GM18867 (cell line): ENCODE results near the gene FRAS1.
"Not testable (repeated sequence)": the region's sequence is repeated elsewhere in the genome, so short reads cannot be mapped to it uniquely, and the experiment has no call there.

Source experiments
- ATAC-seq: cut with Tn5 transposase; IDR thresholded peaks from one replicate; pipeline ENCODE4 v1.9.1; 2021; ENCODE audit warnings: mild to moderate bottlenecking, moderate library complexity; ENCODE audit not compliant: unreplicated experiment

The FRAS1 gene

GRCh38 chr4:78424461-78424860 is 367.3 kb downstream of the FRAS1 start:
- ATAC-seq, result no peak

- no peak for ATAC-seq
Measured at GRCh38 chr4:78426972-78427371, 369.8 kb downstream of the FRAS1 start.

DNA sequence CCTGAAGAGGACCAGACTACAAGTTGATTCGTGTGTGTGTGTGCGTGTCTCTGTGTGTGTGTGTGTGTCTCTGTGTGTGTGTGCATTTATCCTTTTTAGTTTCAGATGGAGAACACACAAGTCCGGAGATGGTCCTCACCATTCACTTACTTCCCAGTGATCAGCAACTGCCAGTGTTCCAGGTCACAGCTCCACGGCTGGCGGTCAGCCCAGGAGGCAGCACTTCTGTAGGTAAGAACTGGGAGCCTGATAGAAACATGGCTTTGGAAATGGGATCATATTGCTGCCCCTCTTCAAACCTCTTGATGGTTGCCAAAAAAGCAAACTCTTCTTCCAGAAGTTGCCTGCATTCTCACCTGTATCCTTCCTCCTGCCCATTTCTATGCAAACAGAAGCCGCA is 371.9 kb downstream of the FRAS1 start:
- no peak for ATAC-seq

GRCh38 chr4:78432896-78433295 is 375.8 kb downstream of the FRAS1 start:
- no peak for ATAC-seq

- ATAC-seq, result no peak
Measured at GRCh38 chr4:78437608-78438088, 380.5 kb downstream of the FRAS1 start.

GRCh38 chr4:78439328-78439727 is 382.2 kb downstream of the FRAS1 start:
- ATAC-seq, result no peak

DNA sequence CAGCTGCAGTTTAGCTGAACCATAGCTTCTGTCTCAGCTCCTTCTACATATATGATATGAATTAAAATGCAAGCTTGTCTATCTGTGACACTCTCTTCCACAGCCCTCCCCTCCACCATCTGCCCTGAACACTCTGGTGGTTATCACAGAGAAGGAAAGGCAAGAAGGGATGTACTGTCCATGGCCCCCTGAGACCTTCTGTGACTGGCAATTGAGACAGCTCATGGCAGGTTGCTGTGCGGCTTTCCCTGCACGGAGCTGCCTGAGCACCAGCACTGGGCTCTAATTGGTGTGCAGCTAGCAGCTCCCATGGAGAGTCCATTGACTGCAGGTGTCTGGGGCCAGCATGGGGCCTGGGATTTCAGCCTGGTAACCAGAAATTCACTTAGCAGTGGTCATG is 384.6 kb downstream of the FRAS1 start:
- no peak for ATAC-seq

GRCh38 chr4:78446619-78447018 is 389.5 kb downstream of the FRAS1 start:
- no peak for ATAC-seq

DNA sequence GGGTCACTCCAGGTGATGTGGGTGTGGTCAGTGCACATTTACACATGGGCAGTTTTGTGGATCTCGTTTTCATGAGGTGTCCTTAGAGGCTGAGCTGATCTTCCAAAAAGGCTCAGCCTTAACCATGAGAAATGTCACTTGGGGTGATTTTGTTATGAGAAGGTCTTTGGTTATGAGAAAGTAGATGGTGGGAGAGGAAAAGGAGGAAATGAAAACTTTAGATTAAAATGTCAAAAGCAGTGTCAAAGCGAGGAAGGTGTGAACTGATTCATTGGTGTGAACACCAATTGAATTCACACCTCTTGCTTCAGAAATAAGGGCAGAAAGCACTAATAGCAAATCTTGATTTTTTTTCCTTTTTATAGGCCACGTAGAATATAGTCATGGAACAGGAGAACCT is 394.3 kb downstream of the FRAS1 start:
- no peak for ATAC-seq

GRCh38 chr4:78454016-78454415 is 396.9 kb downstream of the FRAS1 start:
- ATAC-seq, result no peak

DNA sequence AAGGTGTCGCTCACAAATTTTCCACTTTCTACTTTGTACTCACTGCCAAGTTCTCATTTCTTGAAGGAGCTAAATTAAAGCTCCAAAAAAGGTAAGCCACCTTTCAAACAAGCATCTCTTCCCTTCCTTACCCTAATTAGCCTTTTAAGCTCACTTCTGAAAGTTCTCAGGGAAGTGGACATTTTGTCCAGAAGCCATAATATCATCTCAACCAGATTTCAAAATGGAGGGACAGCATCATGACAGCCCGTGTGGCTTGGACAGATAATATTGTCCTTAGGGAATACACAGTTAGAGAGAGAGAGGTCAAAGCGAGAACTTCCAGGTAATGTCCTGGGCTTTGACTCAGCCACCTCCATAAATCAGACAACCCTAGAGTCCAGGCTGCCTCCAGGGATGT is 400.6 kb downstream of the FRAS1 start:
- ATAC-seq, result no peak

DNA sequence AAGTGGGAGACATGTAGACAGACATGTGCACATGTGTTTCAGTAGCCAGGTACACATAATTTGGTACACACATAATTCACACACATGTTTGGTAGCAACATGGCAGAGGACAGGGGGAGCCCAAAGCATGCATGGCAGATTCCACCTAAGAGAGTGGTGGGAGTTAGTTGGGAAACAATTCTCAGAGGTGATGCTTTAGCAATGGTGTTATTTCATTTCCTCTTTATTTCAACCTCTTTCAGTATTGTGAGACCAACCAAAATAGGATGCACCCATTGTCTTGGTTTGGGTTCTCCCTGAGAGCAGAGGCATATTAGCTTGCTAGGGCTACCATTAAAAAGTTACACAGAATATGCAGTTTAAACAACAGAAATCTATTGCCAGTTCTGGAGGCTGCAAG is 402.2 kb downstream of the FRAS1 start:
- no peak for ATAC-seq

DNA sequence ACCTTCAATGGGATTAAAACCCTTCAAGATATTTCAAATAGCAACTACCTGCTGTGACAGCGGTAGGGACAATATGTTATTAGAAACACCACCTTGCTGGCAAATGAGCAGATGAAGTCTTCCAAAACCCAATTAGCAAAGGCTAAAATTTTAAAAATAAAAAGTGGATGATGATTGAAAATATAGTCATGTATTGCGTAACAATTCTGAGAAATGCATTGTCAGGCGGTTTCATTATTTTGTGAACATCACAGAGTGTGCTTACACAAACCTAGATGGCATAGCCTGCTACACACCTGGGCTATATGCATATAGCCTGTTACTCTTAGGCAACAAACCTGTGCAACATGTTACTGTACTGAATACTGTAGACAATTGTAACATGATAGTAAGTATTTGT is 403.2 kb downstream of the FRAS1 start:
- ATAC-seq, result no peak

DNA sequence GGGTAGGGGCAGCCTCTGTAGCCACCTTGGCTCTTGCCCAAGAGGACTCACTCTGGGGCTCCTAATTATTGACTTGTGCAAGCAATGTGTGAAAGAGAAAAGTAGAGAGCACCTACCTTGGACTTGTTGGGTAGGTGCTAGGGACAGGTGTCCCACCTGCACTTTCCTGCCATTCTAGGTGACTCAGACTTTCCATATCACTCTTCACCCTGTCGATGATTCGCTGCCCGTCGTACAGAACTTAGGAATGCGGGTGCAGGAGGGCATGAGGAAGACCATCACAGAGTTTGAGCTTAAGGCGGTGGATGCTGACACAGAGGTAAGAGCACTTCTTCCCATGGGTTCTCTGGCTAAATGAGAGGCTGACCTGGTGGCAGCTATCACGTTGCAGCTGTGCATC is 407.1 kb downstream of the FRAS1 start:
- no peak for ATAC-seq

- not testable (repeated sequence) for ATAC-seq
Measured at GRCh38 chr4:78467223-78467622, 410.1 kb downstream of the FRAS1 start.

GRCh38 chr4:78468272-78468671 is 411.1 kb downstream of the FRAS1 start:
- no peak for ATAC-seq

- no peak for ATAC-seq
Measured at GRCh38 chr4:78476108-78476704, 419.1 kb downstream of the FRAS1 start.

GRCh38 chr4:78477276-78477675 is 420.2 kb downstream of the FRAS1 start:
- no peak for ATAC-seq

- no peak for ATAC-seq
Measured at GRCh38 chr4:78478523-78478922, 421.4 kb downstream of the FRAS1 start.

- ATAC-seq, result no peak
Measured at GRCh38 chr4:78480286-78480685, 423.2 kb downstream of the FRAS1 start.

DNA sequence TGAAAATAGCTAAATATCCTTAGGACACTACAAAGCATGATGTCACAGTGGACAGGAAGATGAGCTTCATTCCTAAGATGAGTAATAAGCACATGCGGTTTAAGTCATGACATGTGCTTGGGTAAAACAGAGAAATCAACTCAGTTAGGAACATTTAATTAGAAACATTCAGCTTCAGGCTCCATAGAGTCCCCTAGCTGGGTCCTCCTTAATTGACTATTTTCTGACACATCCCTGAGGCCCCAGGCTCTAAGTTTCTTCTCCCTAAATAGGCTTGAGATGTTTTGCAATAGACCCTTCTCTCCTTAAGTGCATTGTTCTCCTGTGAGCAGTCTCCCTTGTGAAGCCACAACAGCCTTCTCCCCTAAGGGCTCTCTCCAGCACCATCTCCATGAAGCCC is 424.1 kb downstream of the FRAS1 start:
- no peak for ATAC-seq

- ATAC-seq, result no peak
Measured at GRCh38 chr4:78482281-78482680, 425.2 kb downstream of the FRAS1 start.

DNA sequence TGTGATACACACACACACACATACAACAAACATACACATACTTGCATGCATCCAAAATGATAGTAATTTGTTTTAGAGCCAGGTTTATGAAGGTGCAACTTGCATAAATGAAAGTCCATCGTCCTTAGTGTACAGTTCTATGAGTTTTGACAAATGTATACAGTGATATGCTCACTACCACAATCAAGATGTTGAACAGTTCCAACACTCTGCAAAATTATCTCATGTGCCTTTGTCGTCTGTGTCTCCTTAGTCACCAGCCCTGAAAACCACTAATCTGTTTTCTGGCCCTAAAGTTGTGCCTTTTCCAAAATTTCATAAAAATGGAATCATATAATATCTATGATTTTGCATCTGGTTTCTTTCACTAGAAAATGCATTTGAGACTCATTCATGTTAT is 426.7 kb downstream of the FRAS1 start:
- ATAC-seq, result no peak
